GM12878 (cell line): Measurements from ENCODE around the gene SLC22A23. TPM values are rescaled to one million over a fixed set of nuclear protein-coding genes. Genes with fewer than 3 reads are reported as not detected.

ENCODE experiments used
- ATF2 ChIP-seq: IDR thresholded peaks from 2 replicates; pipeline ENCODE4 v1.6.1; 2012; ENCODE audit warnings: low read length, inconsistent platforms
- CBFB ChIP-seq: IDR thresholded peaks from 2 replicates; pipeline ENCODE4 v1.6.1; 2016; ENCODE audit warnings: antibody characterized with exemption, low read depth
- CBX5 ChIP-seq: sonication (generic); IDR thresholded peaks from 2 replicates; pipeline ENCODE4 v1.6.1; 2016; ENCODE audit warnings: low read depth, moderate library complexity, mild to moderate bottlenecking, inconsistent platforms
- CEBPZ ChIP-seq: fragments of 150-350 bp; IDR thresholded peaks from 2 replicates; pipeline ENCODE4 v1.6.1; 2016; ENCODE audit warnings: low read depth, low read length
- EGR1 ChIP-seq, 2 experiments: IDR thresholded peaks; 1 replicate in 1 of 2; 2 replicates in 1 of 2; pipeline ENCODE4 v1.6.1; 2011 to 2012; ENCODE audit warnings: low read depth in 2 of 2, low read length in 2 of 2, borderline replicate concordance in 1 of 2, mild to moderate bottlenecking in 1 of 2, moderate library complexity in 1 of 2
- ETV6 ChIP-seq, 2 experiments: fragments of 450-650 bp in 1 of 2; IDR thresholded peaks in 1 of 2; conservative IDR thresholded peaks in 1 of 2; 2 replicates each; pipeline ENCODE4 v1.6.1; 2014; ENCODE audit warnings: antibody characterized with exemption in 1 of 2, borderline replicate concordance in 1 of 2, low read depth in 1 of 2, mild to moderate bottlenecking in 1 of 2, moderate library complexity in 1 of 2
- FOXM1 ChIP-seq: IDR thresholded peaks from 2 replicates; pipeline ENCODE4 v1.6.1; 2012; ENCODE audit warnings: low read depth, mild to moderate bottlenecking, inconsistent platforms, low read length, moderate library complexity
- GABPA ChIP-seq: IDR thresholded peaks from 2 replicates; pipeline ENCODE4 v1.6.1; 2014; ENCODE audit warnings: antibody characterized with exemption, low read depth, mild to moderate bottlenecking, inconsistent platforms
- NFXL1 ChIP-seq: fragments of 450-650 bp; IDR thresholded peaks from 2 replicates; pipeline ENCODE4 v1.6.1; 2017; ENCODE audit warnings: antibody characterized with exemption, mild to moderate bottlenecking, borderline replicate concordance
- NFYA ChIP-seq: IDR thresholded peaks from 2 replicates; pipeline ENCODE4 v1.6.1; 2011; ENCODE audit warnings: low read depth, mild to moderate bottlenecking, low read length, improper control_type of control experiment, borderline replicate concordance
- NFYB ChIP-seq: IDR thresholded peaks from 2 replicates; pipeline ENCODE4 v1.6.1; 2011; ENCODE audit warnings: low read depth, mild to moderate bottlenecking, low read length, improper control_type of control experiment, moderate library complexity; ENCODE audit not compliant: insufficient read depth
- NKRF ChIP-seq: fragments of 450-650 bp; conservative IDR thresholded peaks from 2 replicates; pipeline ENCODE4 v1.6.1; 2017; ENCODE audit warnings: mild to moderate bottlenecking, moderate library complexity
- NR2F1 ChIP-seq: fragments of 450-650 bp; conservative IDR thresholded peaks from 2 replicates; pipeline ENCODE4 v1.6.1; 2017; ENCODE audit warnings: mild to moderate bottlenecking
- NRF1 ChIP-seq: conservative IDR thresholded peaks from 2 replicates; pipeline ENCODE4 v1.6.1; 2011; ENCODE audit warnings: mild to moderate bottlenecking, low read depth, low read length, improper control_type of control experiment
- YY1 ChIP-seq: IDR thresholded peaks from 2 replicates; pipeline ENCODE4 v1.6.1; 2011; ENCODE audit warnings: low read depth, mild to moderate bottlenecking, low read length
- ZZZ3 ChIP-seq: IDR thresholded peaks from 2 replicates; pipeline ENCODE4 v1.6.1; 2011; ENCODE audit warnings: low read depth; ENCODE audit not compliant: control insufficient read depth, insufficient read length
- polyA plus RNA-seq, 11 experiments: library from polyadenylated mRNA; depleted of rRNA in 4 of 11; unstranded in 6 of 11; stranded (reverse) in 5 of 11; fragments of >200 nt; fragmentation: Nextera tagmentation in 4 of 11; fragmentation: Illumina TruSeq in 1 of 11; extraction: Ambion mirVana in 4 of 11; extraction: Trizol in 1 of 11; gene quantifications; 1 replicate in 1 of 11; 2 replicates in 10 of 11; pipeline versions ENCODE4 v1.2.1 to v1.2.3, GENCODE V29; 2011 to 2016; ENCODE audit warnings: inconsistent platforms in 2 of 11, missing spikeins in 2 of 11, low read depth in 1 of 11
- total RNA-seq, 4 experiments: library from RNA; depleted of rRNA in 3 of 4; stranded (reverse); fragments of >200 nt in 3 of 4; fragmentation: Illumina TruSeq in 1 of 4; extraction: Trizol in 1 of 4; gene quantifications; 2 replicates each; pipeline versions ENCODE4 v1.2.1 to v1.2.3, GENCODE V29; 2013 to 2021
- TF ChIP-seq, protein P1 (sequence below): fragments of 450-650 bp; IDR thresholded peaks from 2 replicates; pipeline ENCODE4 v1.6.1; 2017; ENCODE audit warnings: mild to moderate bottlenecking, low read depth, inconsistent platforms; ENCODE audit not compliant: poor library complexity, severe bottlenecking
- TF ChIP-seq, protein P2 (sequence below): fragments of 450-650 bp; IDR thresholded peaks from 2 replicates; pipeline ENCODE4 v1.6.1; 2018; ENCODE audit warnings: mild to moderate bottlenecking, low read depth, moderate library complexity; ENCODE audit not compliant: partially characterized antibody

SLC22A23 gene
- total and polyA plus RNA-seq, 10 of the 15 experiments (the other 5 are each of a cell fraction or from before 2014, with no cell fraction given) = 0.20 to 2.4 (median 0.74) TPM

DNA sequence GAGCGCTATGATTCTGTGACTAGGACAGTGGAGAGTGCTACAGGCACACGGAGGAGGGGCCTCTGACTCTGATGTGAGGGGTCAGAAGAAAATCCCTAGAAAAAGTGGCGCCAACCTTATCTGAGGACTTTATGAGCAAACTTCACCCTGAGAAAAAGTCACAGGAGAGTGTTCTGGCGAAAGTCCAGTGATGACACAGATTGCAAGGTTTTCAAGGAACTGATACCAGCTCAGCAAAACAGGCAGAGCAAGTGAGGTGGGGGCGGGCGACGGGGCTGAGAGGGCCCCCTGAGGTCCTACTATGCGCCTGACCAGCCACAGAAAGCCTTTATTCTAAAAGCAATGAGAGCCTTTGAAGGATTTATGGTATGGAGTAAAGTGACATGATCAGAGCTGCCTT is 73.3 kb downstream of the SLC22A23 start (continued):
- TF ChIP-seq, protein P1, sequence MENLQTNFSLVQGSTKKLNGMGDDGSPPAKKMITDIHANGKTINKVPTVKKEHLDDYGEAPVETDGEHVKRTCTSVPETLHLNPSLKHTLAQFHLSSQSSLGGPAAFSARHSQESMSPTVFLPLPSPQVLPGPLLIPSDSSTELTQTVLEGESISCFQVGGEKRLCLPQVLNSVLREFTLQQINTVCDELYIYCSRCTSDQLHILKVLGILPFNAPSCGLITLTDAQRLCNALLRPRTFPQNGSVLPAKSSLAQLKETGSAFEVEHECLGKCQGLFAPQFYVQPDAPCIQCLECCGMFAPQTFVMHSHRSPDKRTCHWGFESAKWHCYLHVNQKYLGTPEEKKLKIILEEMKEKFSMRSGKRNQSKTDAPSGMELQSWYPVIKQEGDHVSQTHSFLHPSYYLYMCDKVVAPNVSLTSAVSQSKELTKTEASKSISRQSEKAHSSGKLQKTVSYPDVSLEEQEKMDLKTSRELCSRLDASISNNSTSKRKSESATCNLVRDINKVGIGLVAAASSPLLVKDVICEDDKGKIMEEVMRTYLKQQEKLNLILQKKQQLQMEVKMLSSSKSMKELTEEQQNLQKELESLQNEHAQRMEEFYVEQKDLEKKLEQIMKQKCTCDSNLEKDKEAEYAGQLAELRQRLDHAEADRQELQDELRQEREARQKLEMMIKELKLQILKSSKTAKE = peak; percentile 77
- TF ChIP-seq NKRF (no peak; the same call in 1 of the 2 replicates), YY1 (0 out of 2 replicates have a peak, but pooled peaks have one; percentile 19), NFYA (no peak), GABPA (no peak), ETV6 (conservative IDR thresholded peaks at IDR 0.05 in 1 of 2, IDR thresholded peaks at IDR 0.05 in 1 of 2; ENCODE audit: borderline replicate concordance in 1 of 2, low read depth in 1 of 2) (no peak), CBFB (no peak), ATF2 (peak; percentile 77), CBX5 (0 out of 2 replicates have a peak, but pooled peaks have one; percentile 76), NFXL1 (no peak), CEBPZ (no peak), NRF1 (no peak), FOXM1 (0 out of 2 replicates have a peak, but pooled peaks have one; percentile 42), EGR1 (IDR thresholded peaks at IDR 0.05; ENCODE audit: borderline replicate concordance in 1 of 2, low read depth in 2 of 2, low read length in 2 of 2) (peak in 1 of 2 experiments; percentile 55; a peak in 1 of 3 replicates), NR2F1 (peak; percentile 45; the same call in 1 of the 2 replicates), ZZZ3 (no peak), NFYB (no peak)
- TF ChIP-seq, protein P2, sequence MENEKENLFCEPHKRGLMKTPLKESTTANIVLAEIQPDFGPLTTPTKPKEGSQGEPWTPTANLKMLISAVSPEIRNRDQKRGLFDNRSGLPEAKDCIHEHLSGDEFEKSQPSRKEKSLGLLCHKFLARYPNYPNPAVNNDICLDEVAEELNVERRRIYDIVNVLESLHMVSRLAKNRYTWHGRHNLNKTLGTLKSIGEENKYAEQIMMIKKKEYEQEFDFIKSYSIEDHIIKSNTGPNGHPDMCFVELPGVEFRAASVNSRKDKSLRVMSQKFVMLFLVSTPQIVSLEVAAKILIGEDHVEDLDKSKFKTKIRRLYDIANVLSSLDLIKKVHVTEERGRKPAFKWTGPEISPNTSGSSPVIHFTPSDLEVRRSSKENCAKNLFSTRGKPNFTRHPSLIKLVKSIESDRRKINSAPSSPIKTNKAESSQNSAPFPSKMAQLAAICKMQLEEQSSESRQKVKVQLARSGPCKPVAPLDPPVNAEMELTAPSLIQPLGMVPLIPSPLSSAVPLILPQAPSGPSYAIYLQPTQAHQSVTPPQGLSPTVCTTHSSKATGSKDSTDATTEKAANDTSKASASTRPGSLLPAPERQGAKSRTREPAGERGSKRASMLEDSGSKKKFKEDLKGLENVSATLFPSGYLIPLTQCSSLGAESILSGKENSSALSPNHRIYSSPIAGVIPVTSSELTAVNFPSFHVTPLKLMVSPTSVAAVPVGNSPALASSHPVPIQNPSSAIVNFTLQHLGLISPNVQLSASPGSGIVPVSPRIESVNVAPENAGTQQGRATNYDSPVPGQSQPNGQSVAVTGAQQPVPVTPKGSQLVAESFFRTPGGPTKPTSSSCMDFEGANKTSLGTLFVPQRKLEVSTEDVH = no peak
